K562 (cell line): ENCODE results near the gene LUC7L. TPM values are rescaled to one million over a fixed set of nuclear protein-coding genes. Genes with fewer than 3 reads are reported as not detected.

Source experiments
- BHLHE40 ChIP-seq: IDR thresholded peaks from 2 replicates; pipeline ENCODE4 v1.6.1; 2011; ENCODE audit warnings: low read length, improper control_type of control experiment
- BRCA1 ChIP-seq, 2 experiments: fragments of 450-650 bp in 1 of 2; sonication (generic) in 1 of 2; formaldehyde crosslinking in 1 of 2; IDR thresholded peaks; 2 replicates each; pipeline versions ENCODE4 v1.5.0 to v1.6.1; 2017 to 2020; ENCODE audit warnings: mild to moderate bottlenecking in 1 of 2, missing genetic modification reagents in 1 of 2
- CBFB ChIP-seq: sonication (generic); formaldehyde crosslinking; IDR thresholded peaks from 2 replicates; pipeline ENCODE4 v1.4.0; 2020; ENCODE audit warnings: mild to moderate bottlenecking, missing genetic modification reagents
- COPS2 ChIP-seq: fragments of 450-650 bp; conservative IDR thresholded peaks from 2 replicates; pipeline ENCODE4 v1.6.1; 2016; ENCODE audit warnings: mild to moderate bottlenecking, moderate library complexity
- DMBX1 ChIP-seq: fragments of 250-450 bp; sonication (Bioruptor Pico); IDR thresholded peaks from 2 replicates; pipeline ENCODE4 v1.8.0; 2022; ENCODE audit warnings: inconsistent platforms, mild to moderate bottlenecking, moderate library complexity, borderline replicate concordance
- E2F6 ChIP-seq, 2 experiments: IDR thresholded peaks; 2 replicates each; pipeline ENCODE4 v1.6.1; 2011; ENCODE audit warnings: borderline replicate concordance in 1 of 2, control low read depth in 1 of 2, low read depth in 1 of 2, low read length in 1 of 2, mild to moderate bottlenecking in 1 of 2, mixed read lengths in 1 of 2, moderate library complexity in 1 of 2; ENCODE audit not compliant: insufficient read depth in 1 of 2, insufficient read length in 1 of 2, poor library complexity in 1 of 2, severe bottlenecking in 1 of 2; ENCODE audit errors: extremely low read depth in 1 of 2
- GMEB1 ChIP-seq: fragments of 250-450 bp; sonication (Bioruptor Pico); IDR thresholded peaks from 2 replicates; pipeline ENCODE4 v1.4.0; 2020; ENCODE audit warnings: mild to moderate bottlenecking
- MXD1 ChIP-seq: fragments of 250-450 bp; sonication (Bioruptor Pico); IDR thresholded peaks from 2 replicates; pipeline ENCODE4 v1.8.0; 2021; ENCODE audit warnings: borderline replicate concordance, mild to moderate bottlenecking, moderate library complexity; ENCODE audit not compliant: poor library complexity, severe bottlenecking
- NRF1 ChIP-seq, 2 experiments: fragments of 450-650 bp; IDR thresholded peaks in 1 of 2; conservative IDR thresholded peaks in 1 of 2; 2 replicates each; pipeline ENCODE4 v1.6.1; 2014; ENCODE audit warnings: mild to moderate bottlenecking in 2 of 2
- POLR3G ChIP-seq: IDR thresholded peaks from 2 replicates; pipeline ENCODE4 v1.6.1; 2011; ENCODE audit not compliant: insufficient read length, insufficient replicate concordance; ENCODE audit errors: extremely low read depth
- RERE ChIP-seq: sonication (generic); formaldehyde crosslinking; IDR thresholded peaks from 2 replicates; pipeline ENCODE4 v1.8.0; 2023; ENCODE audit warnings: missing genetic modification reagents, mild to moderate bottlenecking, borderline replicate concordance
- SMAD1 ChIP-seq: fragments of 150-350 bp; IDR thresholded peaks from 2 replicates; pipeline ENCODE4 v1.6.1; 2014; ENCODE audit warnings: low read length, low read depth; ENCODE audit not compliant: partially characterized antibody
- ZBTB33 ChIP-seq: sonication (generic); formaldehyde crosslinking; IDR thresholded peaks from 2 replicates; pipeline ENCODE4 v1.8.1; 2023; ENCODE audit warnings: mild to moderate bottlenecking, missing genetic modification reagents
- polyA plus RNA-seq, 8 experiments: library from polyadenylated mRNA; depleted of rRNA in 4 of 8; stranded (reverse) in 5 of 8; unstranded in 3 of 8; fragments of >200 nt; fragmentation: Nextera tagmentation in 2 of 8; fragmentation: Illumina TruSeq in 1 of 8; extraction: Ambion mirVana in 2 of 8; extraction: Trizol in 1 of 8; gene quantifications; 2 replicates each; pipeline versions ENCODE4 v1.2.1 to v1.2.3, GENCODE V29; 2011 to 2014; ENCODE audit warnings: inconsistent platforms in 1 of 8, missing spikeins in 1 of 8
- total RNA-seq, 7 experiments: library from RNA; depleted of rRNA in 6 of 7; stranded (reverse); fragments of >200 nt in 6 of 7; fragmentation: Illumina TruSeq in 2 of 7; extraction: Trizol in 2 of 7; gene quantifications; 2 replicates each; pipeline versions ENCODE4 v1.2.1 to v1.2.3, GENCODE V29; 2011 to 2021; ENCODE audit warnings: low replicate concordance in 1 of 7

Gene LUC7L
- total and polyA plus RNA-seq, 9 of the 15 experiments (the other 6 are each of a cell fraction or from before 2014, with no cell fraction given): 1.7 to 93.3 (median 59.5) TPM

- TF ChIP-seq E2F6 (IDR thresholded peaks at IDR 0.05; ENCODE audit: borderline replicate concordance in 1 of 2, extremely low read depth in 1 of 2, insufficient read depth in 1 of 2, insufficient read length in 1 of 2, low read depth in 1 of 2, low read length in 1 of 2, poor library complexity in 1 of 2, severe bottlenecking in 1 of 2) (peak; percentile 99), RERE (CRISPR knock-in tag) (peak; percentile 100), BHLHE40 (peak; percentile 90), GMEB1 (CRISPR knock-in tag) (peak; percentile 65; the same call in 1 of the 2 replicates), POLR3G (no peak), NRF1 (conservative IDR thresholded peaks at IDR 0.05 in 1 of 2, IDR thresholded peaks at IDR 0.05 in 1 of 2) (no peak; a peak in 1 of 4 replicates), SMAD1 (no peak), ZBTB33 (peak; percentile 99), BRCA1 (IDR thresholded peaks at IDR 0.05) (no peak), BRCA1 (CRISPR knock-in tag; IDR thresholded peaks at IDR 0.05) (peak; percentile 97), MXD1 (no peak), COPS2 (no peak), CBFB (peak; percentile 89; the same call in 1 of the 2 replicates), DMBX1 (CRISPR knock-in tag) (peak; percentile 75; the same call in 1 of the 2 replicates)
Measured at GRCh38 chr16:180681-181564, 48.3 kb downstream of the LUC7L start (continued).
